Measurements from ENCODE around the gene CDK19. TPM values are rescaled to one million over a fixed set of nuclear protein-coding genes. Genes with fewer than 3 reads are reported as not detected.

The CDK19 gene
- total and polyA plus RNA-seq, 2 of the 13 experiments (the other 11 are each of a cell fraction or from before 2014, with no cell fraction given), result 13.4 to 27.0 TPM

- H2AFZ ChIP-seq (ENCODE audit: low read length), result no peak overlapping the region
- 78% methylated on average over 2 of the region's 2 CpGs for WGBS (ENCODE audit: low lambda C conversion rate)
- TF ChIP-seq RARA (CRISPR knock-in tag; IDR thresholded peaks at IDR 0.05), result no peak
- TF ChIP-seq GZF1 (CRISPR knock-in tag; IDR thresholded peaks at IDR 0.05), result no peak
- no peak for TF ChIP-seq ELF1 (CRISPR knock-in tag; IDR thresholded peaks at IDR 0.05)
- TF ChIP-seq SRSF9 (IDR thresholded peaks at IDR 0.05; ENCODE audit: borderline replicate concordance, insufficient read depth, low read depth, low read length, poor library complexity, severe bottlenecking), result no peak
- no peak for TF ChIP-seq GABPB1 (CRISPR knock-in tag; IDR thresholded peaks at IDR 0.05)
- no peak for ATAC-seq
- intact Hi-C loops (cut with micrococcal nuclease; ENCODE audit: unreplicated experiment), result no loop called here
- H3K9ac ChIP-seq (ENCODE audit: insufficient read depth, low read depth, low read length), result no peak overlapping the region
- H3K9me3 ChIP-seq (ENCODE audit: low read length), result no peaks in the 10 kb centered on the region
- no peak for FAIRE-seq
- peaks cover 4% of the 10 kb centered on the region for H3K79me2 ChIP-seq (ENCODE audit: insufficient read depth, low read length)
- no peaks in the 10 kb centered on the region for H4K20me1 ChIP-seq (ENCODE audit: insufficient read depth, low read length)
- ChIA-PET POLR2A (interaction anchor here (2.4 kb wide), 1 partner anchor 10 kb away, joined by 12 read pairs; no protein-coding TSS in a partner anchor), CTCF (ENCODE audit: low intra/inter-chr PET ratio, low total read pairs) (no interaction called here)
- H3K4me3 ChIP-seq (replicated peaks in 1 of 3; ENCODE audit: insufficient read depth in 1 of 3, low read depth in 2 of 3, low read length in 3 of 3), result no peak overlapping the region
- no peak for DNase-seq (ENCODE audit: low spot score)
- no peaks in the 10 kb centered on the region for H3K36me3 ChIP-seq (replicated peaks in 1 of 2; ENCODE audit: control insufficient read depth in 1 of 2, insufficient read depth in 2 of 2, low read length in 2 of 2)
- in situ Hi-C loops (cut with HindIII; ENCODE audit: extremely low pct_ligation_motif_present, low pct_unique_long_range_greater_than_20kb), result no loop called here
- H3K4me2 ChIP-seq (ENCODE audit: low read depth, low read length), result no peak overlapping the region
- H3K27ac ChIP-seq (ENCODE audit: extremely low read length, insufficient read depth, low read length), result peak overlapping the region; percentile 5
- peaks cover 53% of the 10 kb centered on the region for H3K4me1 ChIP-seq (ENCODE audit: insufficient read depth, low read length)
- BruUV-seq (replicated peaks), result no TSS peak
- no peaks in the 10 kb centered on the region for H3K27me3 ChIP-seq (ENCODE audit: control insufficient read depth in 1 of 2, insufficient read depth in 2 of 2, low read length in 2 of 2)
Observed at GRCh38 chr6:110756817-110757216, 58.5 kb downstream of the CDK19 start.

- intact Hi-C loops (cut with micrococcal nuclease; ENCODE audit: unreplicated experiment) (loop anchor here (2.0 kb wide), 1 partner anchor 17 kb away; no protein-coding TSS in a partner anchor), in situ Hi-C loops (cut with HindIII; ENCODE audit: extremely low pct_ligation_motif_present, low pct_unique_long_range_greater_than_20kb) (no loop called here)
- Histone ChIP-seq H3K9me3 (ENCODE audit: low read length) (no peaks in the 10 kb centered on the region), H3K4me2 (ENCODE audit: low read depth, low read length) (peak overlapping the region; percentile 46), H3K27ac (ENCODE audit: extremely low read length, insufficient read depth, low read length) (peak overlapping the region; percentile 61), H3K27me3 (ENCODE audit: control insufficient read depth in 1 of 2, insufficient read depth in 2 of 2, low read length in 2 of 2) (no peaks in the 10 kb centered on the region), H3K4me1 (ENCODE audit: insufficient read depth, low read length) (peaks cover 51% of the 10 kb centered on the region), H2AFZ (ENCODE audit: low read length) (no peak overlapping the region), H3K36me3 (replicated peaks in 1 of 2; ENCODE audit: control insufficient read depth in 1 of 2, insufficient read depth in 2 of 2, low read length in 2 of 2) (no peaks in the 10 kb centered on the region), H3K9ac (ENCODE audit: insufficient read depth, low read depth, low read length) (peak overlapping the region; percentile 42), H4K20me1 (ENCODE audit: insufficient read depth, low read length) (no peaks in the 10 kb centered on the region), H3K4me3 (replicated peaks in 1 of 3; ENCODE audit: insufficient read depth in 1 of 3, low read depth in 2 of 3, low read length in 3 of 3) (peak overlapping the region in 1 of 3 experiments; percentile 4; a peak in 1 of 6 replicates), H3K79me2 (ENCODE audit: insufficient read depth, low read length) (peaks cover 4% of the 10 kb centered on the region)
- ChIA-PET POLR2A (interaction anchor here (0.9 to 2.4 kb wide), 6 partner anchors 9 to 203 kb away, joined by 3 to 12 read pairs (median 6); partner anchors contain the start of genes AMD1, CDK19 and GTF3C6), CTCF (ENCODE audit: low intra/inter-chr PET ratio, low total read pairs) (no interaction called here)
- peak; percentile 89 for FAIRE-seq
- BruUV-seq (replicated peaks), result no TSS peak
- WGBS (ENCODE audit: low lambda C conversion rate), result 2% methylated on average over 3 of the region's 3 CpGs
- peak; percentile 82 for DNase-seq (ENCODE audit: low spot score)
- ATAC-seq, result peak; percentile 75
- TF ChIP-seq TCF7 (IDR thresholded peaks at IDR 0.05; ENCODE audit: low read depth), result peak; percentile 67; the same call in 1 of the 2 replicates
- no peak for TF ChIP-seq GATAD1 (CRISPR knock-in tag; IDR thresholded peaks at IDR 0.05)
- TF ChIP-seq ZNF562 (CRISPR knock-in tag; IDR thresholded peaks at IDR 0.05; ENCODE audit: borderline replicate concordance), result no peak
- TF ChIP-seq ZNF207 (IDR thresholded peaks at IDR 0.05; ENCODE audit: borderline replicate concordance), result no peak
- no peak for TF ChIP-seq ZNF451 (CRISPR knock-in tag; IDR thresholded peaks at IDR 0.05)
- TF ChIP-seq ZFP90 (CRISPR knock-in tag; IDR thresholded peaks at IDR 0.05; ENCODE audit: borderline replicate concordance), result no peak
- no peak for TF ChIP-seq NR2F1 (CRISPR knock-in tag; IDR thresholded peaks at IDR 0.05)
- TF ChIP-seq ZFP41 (CRISPR knock-in tag; IDR thresholded peaks at IDR 0.05; ENCODE audit: borderline replicate concordance), result no peak
- no peak for TF ChIP-seq ZNF547 (CRISPR knock-in tag; IDR thresholded peaks at IDR 0.05)
- no peak for TF ChIP-seq PHF8 (CRISPR knock-in tag; IDR thresholded peaks at IDR 0.05)
- TF ChIP-seq NFE2L1 (CRISPR knock-in tag; IDR thresholded peaks at IDR 0.05; ENCODE audit: borderline replicate concordance), result no peak
- TF ChIP-seq FOXK1 (CRISPR knock-in tag; IDR thresholded peaks at IDR 0.05; ENCODE audit: borderline replicate concordance, low read depth), result no peak
- no peak for TF ChIP-seq HOXA5 (CRISPR knock-in tag; IDR thresholded peaks at IDR 0.05)
- TF ChIP-seq SRY (CRISPR knock-in tag; IDR thresholded peaks at IDR 0.05), result no peak
- TF ChIP-seq PAWR (CRISPR knock-in tag; IDR thresholded peaks at IDR 0.05; ENCODE audit: borderline replicate concordance), result no peak
Observed at GRCh38 chr6:110755411-110755834, 59.8 kb downstream of the CDK19 start.

Data from HepG2 (cell line).